ENCODE measurements around the gene WDR5. TPM values are rescaled to one million over a fixed set of nuclear protein-coding genes. Genes with fewer than 3 reads are reported as not detected.

Gene WDR5
- total RNA-seq, 1 donor from 2014 or later: 16.6 TPM

- DNase-seq (ENCODE audit: low spot score): no peak
- intact Hi-C loops (cut with DNase I): no loop called here
These were observed 20.0 kb downstream of the WDR5 start for GRCh38 chr9:134155812-134156377.

DNA sequence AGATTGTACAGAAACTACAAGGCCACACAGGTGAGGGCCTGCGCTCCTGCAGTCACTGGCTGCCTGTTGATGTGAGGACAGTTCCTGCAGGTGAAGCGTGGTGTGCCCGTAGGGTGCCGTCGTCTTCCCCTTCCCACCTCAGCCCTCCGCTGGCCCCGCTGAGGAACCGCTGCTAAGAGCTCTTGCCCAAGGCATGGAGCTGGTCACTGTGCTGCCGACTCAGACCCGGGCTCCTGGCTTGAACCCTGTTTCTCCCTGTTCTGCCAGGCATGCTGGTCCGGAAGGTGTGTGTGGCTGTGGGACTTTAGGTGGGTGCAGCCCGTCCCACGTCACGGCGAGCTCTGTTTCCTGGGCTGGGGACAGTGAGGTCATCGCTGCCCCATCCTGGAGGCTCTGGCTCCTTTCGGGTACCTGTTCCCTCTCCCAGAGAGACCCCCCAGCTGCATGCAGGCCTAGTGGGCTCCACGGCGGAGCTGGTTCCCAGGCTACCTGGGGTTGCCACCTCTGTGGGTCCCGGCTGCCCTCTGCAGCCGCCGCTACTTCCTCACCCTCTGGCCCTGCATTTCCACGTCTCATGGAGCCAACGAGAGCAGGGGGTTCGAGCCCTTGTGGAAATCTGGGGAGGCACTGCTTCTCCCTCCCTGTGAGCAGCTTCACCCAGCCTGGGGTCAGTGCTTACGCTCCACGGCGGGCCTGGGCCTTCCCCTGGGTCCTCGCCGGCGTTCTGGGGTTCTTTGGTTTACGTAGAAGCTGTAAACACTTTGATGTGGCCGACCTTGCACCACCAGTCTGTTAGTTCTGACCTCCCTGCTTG, 20.9 kb downstream of the WDR5 start:
- DNase-seq (ENCODE audit: low spot score): no peak
- intact Hi-C loops (cut with DNase I): no loop called here

- no peak for DNase-seq (ENCODE audit: low spot score)
- intact Hi-C loops (cut with DNase I): no loop called here
These were observed 21.6 kb downstream of the WDR5 start for GRCh38 chr9:134157378-134157885.

GRCh38 chr9:134158242-134158641, 22.4 kb downstream of the WDR5 start:
- intact Hi-C loops (cut with DNase I): no loop called here
- DNase-seq (ENCODE audit: low spot score): no peak

DNA sequence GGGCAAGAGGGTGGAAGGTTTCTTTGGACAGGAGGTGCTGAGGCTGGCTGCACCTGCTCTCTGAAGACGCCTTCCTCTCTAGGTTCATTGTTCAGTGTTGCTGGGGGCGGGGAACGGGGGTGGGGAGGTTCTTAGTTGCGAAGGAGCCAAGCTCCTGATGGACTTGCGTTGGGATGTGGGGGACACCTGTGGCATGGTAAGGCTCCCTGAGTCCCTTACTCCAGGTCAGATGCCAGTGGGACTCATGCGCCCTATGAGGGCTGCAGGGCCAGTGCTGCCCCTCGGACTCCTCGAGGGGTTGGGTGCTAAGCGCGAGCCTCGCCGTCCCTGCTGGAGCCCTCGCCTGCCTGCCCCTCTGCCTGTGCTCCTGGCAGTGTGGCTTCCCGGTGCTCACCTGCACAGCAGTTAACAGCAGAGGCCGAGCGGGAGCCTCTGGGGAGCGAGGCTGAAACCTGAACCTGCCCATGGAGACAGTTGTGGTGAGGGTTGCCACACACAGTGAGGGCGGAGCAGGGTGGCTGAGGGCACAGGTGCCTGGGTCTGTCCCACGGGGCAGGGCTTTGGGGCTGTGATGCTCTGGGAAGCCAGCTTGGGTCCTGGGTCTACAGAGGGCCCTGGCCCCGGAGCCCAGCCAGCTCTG, 23.0 kb downstream of the WDR5 start:
- intact Hi-C loops (cut with DNase I): no loop called here
- DNase-seq (ENCODE audit: low spot score): no peak

- DNase-seq (ENCODE audit: low spot score): no peak
- intact Hi-C loops (cut with DNase I): loop anchor here (10.0 kb wide), 1 partner anchor 485 kb away; the partner anchor contains the start of gene COL5A1
These were observed 23.8 kb downstream of the WDR5 start for GRCh38 chr9:134159566-134160245.

DNA sequence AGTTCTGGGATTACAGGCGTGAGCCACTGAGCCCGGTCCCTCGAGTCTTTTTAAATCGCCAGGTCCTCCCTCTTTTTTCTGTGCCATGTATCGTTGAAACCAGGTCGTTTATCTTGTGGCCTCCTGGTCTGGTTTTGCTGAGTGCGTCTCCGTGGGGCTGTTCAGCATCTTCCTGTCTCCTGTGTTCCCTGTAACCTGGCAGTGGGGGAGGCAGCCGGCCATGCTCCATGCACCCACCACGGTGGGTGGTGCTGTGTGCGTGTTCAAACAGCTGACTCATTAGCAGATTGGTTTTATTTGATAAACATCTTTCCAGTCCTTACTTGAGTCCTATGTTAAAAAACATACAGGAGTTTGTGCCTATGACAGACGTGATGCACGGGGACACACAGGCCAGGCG, 25.8 kb downstream of the WDR5 start:
- no peak for DNase-seq (ENCODE audit: low spot score)
- intact Hi-C loops (cut with DNase I): loop anchor here (10.0 kb wide), 1 partner anchor 483 kb away; the partner anchor contains the start of gene COL5A1

DNA sequence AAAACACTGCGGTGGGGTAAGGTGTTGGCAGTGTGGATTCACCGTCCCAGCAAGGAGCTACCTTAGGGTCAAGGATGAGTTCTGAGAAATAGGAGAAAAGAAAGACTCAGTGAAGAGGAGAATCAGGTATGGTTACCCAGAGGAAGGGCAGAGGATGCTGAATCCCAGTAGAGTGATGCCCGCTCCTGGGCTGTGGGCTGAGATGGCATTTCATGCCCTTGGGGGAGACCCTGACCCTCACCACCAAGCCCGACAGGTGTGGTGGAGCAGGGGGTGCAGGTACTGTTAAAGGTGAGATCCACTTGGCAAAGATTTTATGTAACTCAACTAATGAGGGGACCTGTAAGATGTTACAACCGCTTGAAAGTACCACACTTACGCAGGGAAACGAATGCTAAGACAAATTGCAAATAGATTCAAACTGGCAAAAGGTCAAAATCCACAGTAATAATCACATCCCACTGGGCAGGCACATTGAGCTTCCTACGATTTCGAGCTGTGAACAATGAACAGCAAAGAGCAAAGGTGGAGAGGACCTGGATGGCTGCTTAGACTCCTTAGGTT, 26.4 kb downstream of the WDR5 start:
- intact Hi-C loops (cut with DNase I): loop anchor here (10.0 kb wide), 1 partner anchor 483 kb away; the partner anchor contains the start of gene COL5A1
- DNase-seq (ENCODE audit: low spot score): no peak

DNA sequence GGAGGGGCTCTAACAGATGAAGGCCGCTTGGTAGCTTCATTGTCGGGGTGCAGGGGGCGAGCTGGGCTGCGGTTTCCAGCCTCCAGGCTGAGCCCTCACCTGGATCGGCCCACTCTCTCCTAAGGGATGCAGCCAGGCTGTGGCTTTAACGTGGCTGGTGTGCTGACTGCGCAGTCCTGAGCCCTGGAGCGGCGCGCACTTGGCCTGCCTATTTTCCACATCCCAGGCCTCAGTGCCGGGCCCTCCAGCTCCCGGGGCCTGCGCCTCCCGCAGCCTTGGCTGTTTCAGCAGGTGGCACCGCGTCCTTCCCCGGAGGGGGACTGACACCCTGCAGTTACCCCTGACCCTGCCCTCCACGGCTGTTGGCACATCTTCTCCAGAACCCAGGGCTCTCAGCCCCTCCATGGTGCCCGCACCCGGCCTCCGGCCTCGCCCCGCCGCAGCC, 27.1 kb downstream of the WDR5 start:
- DNase-seq (ENCODE audit: low spot score): no peak
- intact Hi-C loops (cut with DNase I): loop anchor here (10.0 kb wide), 1 partner anchor 482 kb away; the partner anchor contains the start of gene COL5A1

GRCh38 chr9:134163371-134164196, 27.7 kb downstream of the WDR5 start:
- intact Hi-C loops (cut with DNase I): loop anchor here (10.0 kb wide), 1 partner anchor 481 kb away; the partner anchor contains the start of gene COL5A1

DNA sequence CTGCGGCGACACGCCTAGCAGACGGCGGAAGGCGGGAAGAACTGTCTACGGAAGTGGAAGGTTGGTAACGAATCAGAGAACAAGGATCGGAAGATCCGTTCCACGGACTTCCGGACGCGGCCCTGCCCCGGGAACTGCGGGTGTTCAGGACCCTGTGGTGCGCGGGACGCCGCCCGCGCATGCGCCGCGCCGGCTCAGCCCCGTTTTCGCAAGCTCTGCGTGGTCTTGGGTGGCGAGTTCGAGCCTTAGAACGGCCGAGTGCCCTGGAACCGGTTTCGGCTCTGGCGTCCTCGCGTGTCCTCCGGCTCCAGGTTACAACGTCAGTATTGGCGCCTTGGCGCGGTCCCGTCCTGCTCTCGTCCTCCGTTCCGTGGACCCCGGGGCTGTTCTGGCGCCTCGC, 29.0 kb downstream of the WDR5 start:
- intact Hi-C loops (cut with DNase I): loop anchor here (10.0 kb wide), 1 partner anchor 480 kb away; the partner anchor contains the start of gene COL5A1
- DNase-seq (ENCODE audit: low spot score): no peak

More at GRCh38 chr9:134163371-134164196, 27.7 kb downstream of the WDR5 start:
- DNase-seq (ENCODE audit: low spot score): peak; percentile 86

DNA sequence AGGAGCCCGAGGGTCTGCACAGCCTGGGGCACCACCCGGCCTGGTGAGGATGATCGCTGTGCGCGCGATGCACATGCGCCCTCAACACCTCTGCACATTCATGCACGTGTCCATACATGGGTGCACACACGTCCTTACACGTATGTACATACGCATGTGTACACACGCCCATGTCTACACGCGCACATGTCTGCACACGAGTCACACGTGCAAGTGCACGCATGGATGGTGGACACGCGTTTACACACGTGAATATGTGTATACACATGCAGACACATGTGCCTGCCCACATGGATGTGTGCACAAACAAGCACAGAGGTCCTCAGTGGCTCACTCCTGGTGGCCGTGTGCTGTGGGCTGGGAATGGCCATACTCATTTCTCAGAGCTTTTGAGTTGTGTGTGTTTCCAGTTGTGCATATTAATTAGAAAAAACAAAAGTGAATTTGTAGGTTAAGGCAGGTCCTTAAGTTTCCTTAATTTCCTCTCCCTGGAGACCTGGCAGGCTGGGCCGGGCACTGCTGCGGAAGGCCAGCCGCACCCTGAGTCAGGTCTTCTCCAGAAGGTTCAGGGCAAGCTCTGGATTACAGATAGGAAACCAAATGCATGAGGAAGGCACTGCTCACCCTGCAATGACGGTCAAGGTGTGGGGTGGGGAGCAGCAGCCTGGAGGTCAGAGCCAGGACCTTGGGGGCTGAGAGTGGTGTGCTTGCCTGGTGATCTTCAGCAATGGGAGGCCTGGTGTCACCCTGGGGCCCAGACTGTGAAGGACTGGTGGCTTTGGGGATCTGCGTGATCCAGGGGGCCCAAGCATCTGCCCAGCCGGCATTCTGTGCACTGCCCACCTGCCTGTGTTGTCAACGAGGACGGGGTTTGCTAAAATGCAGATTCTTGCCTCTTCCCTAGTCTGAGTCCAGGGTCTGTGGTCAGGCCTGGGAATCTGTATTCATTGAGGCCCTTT, 29.8 kb downstream of the WDR5 start:
- intact Hi-C loops (cut with DNase I): loop anchor here (10.0 kb wide), 1 partner anchor 479 kb away; the partner anchor contains the start of gene COL5A1
- no peak for DNase-seq (ENCODE audit: low spot score)

GRCh38 chr9:134166374-134166773, 30.5 kb downstream of the WDR5 start:
- intact Hi-C loops (cut with DNase I): loop anchor here (10.0 kb wide), 1 partner anchor 478 kb away; the partner anchor contains the start of gene COL5A1
- no peak for DNase-seq (ENCODE audit: low spot score)

DNA sequence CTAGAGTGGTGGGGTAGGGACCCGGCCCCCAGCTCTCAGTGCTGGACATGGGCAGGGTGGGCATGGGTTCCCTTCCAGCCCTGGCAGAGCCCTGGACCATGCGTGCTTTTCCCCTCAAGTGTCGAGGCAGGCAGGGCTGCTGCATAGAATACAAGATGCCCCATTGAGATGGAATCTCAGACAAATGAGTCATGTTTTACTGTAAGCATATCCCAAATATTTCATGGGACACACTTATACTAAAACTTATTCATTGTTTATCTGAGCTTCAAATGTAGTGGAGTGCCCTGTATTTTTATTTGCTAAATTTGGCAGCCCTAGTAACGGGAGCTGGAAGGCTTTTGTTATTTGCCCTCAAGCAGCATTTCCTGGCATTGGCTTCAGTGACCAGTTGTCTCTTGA, 31.6 kb downstream of the WDR5 start:
- intact Hi-C loops (cut with DNase I): loop anchor here (10.0 kb wide), 1 partner anchor 477 kb away; the partner anchor contains the start of gene COL5A1

DNA sequence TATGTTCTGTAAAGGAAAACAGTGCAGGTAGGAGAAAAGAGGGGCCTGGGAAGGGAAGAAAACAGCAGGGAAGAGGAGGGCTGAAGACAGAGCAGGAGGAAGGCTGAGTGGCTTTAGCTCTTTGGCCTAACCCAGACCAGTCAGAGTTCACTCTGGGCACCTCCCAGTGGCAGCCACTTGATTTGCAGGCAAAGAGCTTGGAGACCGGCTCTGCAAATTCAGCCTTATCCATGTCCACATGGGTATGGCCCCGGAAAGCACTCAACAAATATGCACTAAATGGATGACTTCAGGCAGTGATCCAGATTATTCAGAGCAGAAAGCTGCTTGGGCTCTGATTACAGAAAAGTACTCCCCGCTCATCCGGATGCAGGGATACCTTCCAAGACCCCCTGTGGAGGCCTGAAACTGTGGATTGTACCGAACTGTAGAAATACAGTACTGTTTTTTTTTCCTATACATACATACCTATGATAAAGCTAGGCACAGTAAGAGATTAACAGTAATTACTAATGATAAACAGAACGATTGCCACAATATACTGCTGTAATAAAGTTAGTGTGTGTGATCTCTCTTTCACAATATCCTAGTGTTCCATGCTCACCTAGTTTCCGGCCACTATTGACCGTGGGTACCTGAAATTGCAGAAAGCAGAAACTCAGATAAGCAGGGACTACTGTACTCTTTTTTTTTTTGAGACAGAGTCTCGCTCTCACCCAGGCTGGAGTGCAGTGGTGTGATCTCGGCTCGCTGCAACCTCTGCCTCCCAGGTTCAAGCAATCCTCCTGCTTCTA, 33.1 kb downstream of the WDR5 start:
- DNase-seq (ENCODE audit: low spot score): no peak
- intact Hi-C loops (cut with DNase I): loop anchor here (10.0 kb wide), 1 partner anchor 476 kb away; the partner anchor contains the start of gene COL5A1

More for the DNA sequence above, 31.6 kb downstream of the WDR5 start:
- DNase-seq (ENCODE audit: low spot score): no peak
